ENCODE results near the gene DNER. TPM values are rescaled to one million over a fixed set of nuclear protein-coding genes. Genes with fewer than 3 reads are reported as not detected.

The DNER gene
- total and polyA plus RNA-seq, 2 of the 4 experiments (the other 2 are of a cell fraction): under 0.01 to 0.14 TPM

- ATAC-seq (ENCODE audit: low read depth) (no peak), DNase-seq (no peak)
- POLR2A ChIA-PET (ENCODE audit: unreplicated experiment): no interaction called here
- dilution Hi-C loops (cut with HindIII; ENCODE audit: low sequenced_read_pairs, unreplicated experiment) (no loop called here), intact Hi-C loops (cut with micrococcal nuclease) (no loop called here), in situ Hi-C loops (cut with MboI; ENCODE audit: low sequenced_read_pairs) (no loop called here)
- no peak overlapping the region for H3K9ac ChIP-seq (ENCODE audit: low read depth, low read length)
- CTCF ChIA-PET: no interaction called here
- H3K4me1 ChIP-seq (ENCODE audit: control insufficient read depth, insufficient read depth, low read length): no peaks in the 10 kb centered on the region
- BruUV-seq (replicated peaks): no TSS peak
- no peak overlapping the region for H3K27ac ChIP-seq (ENCODE audit: insufficient read depth, low read length)
- no peak overlapping the region for H4K91ac ChIP-seq (ENCODE audit: insufficient read depth, low read depth, low read length)
- no peak overlapping the region for H2AFZ ChIP-seq (replicated peaks; ENCODE audit: low read length, poor library complexity)
- H4K8ac ChIP-seq (ENCODE audit: low read depth in 2 of 2, low read length in 2 of 2): no peak overlapping the region
- no peak overlapping the region for H2BK15ac ChIP-seq (ENCODE audit: low read depth, low read length)
- H3K79me1 ChIP-seq (ENCODE audit: low read depth in 1 of 2, low read length in 2 of 2): no peaks in the 10 kb centered on the region
- no peaks in the 10 kb centered on the region for H3K9me1 ChIP-seq (ENCODE audit: insufficient read depth, low read length)
- H4K20me1 ChIP-seq (ENCODE audit: insufficient read depth, low read length): no peaks in the 10 kb centered on the region
- no peak overlapping the region for H3K4ac ChIP-seq (ENCODE audit: low read depth, low read length)
- H3K23ac ChIP-seq (ENCODE audit: low read depth, low read length): no peak overlapping the region
- H2AK9ac ChIP-seq (replicated peaks; ENCODE audit: low read depth, low read length, poor library complexity): no peak overlapping the region
- no peak overlapping the region for H3K18ac ChIP-seq (ENCODE audit: low read depth, low read length)
- no CpG with 5 or more reads among the region's 2 CpGs for WGBS, 2 experiments (ENCODE audit: extremely low coverage in 2 of 2, insufficient read length in 1 of 2)
- no peak overlapping the region for H2BK5ac ChIP-seq (ENCODE audit: low read depth, low read length, poor library complexity, severe bottlenecking)
- no peak overlapping the region for H3K56ac ChIP-seq (ENCODE audit: extremely low read depth, insufficient read depth, low read length)
- H3K4me3 ChIP-seq (ENCODE audit: insufficient read depth, low read depth, low read length): no peak overlapping the region
- H3K4me2 ChIP-seq (ENCODE audit: low read depth, low read length): no peak overlapping the region
- no peaks in the 10 kb centered on the region for H3K27me3 ChIP-seq (ENCODE audit: control insufficient read depth, insufficient read depth, low read length)
- no peak overlapping the region for H2BK20ac ChIP-seq (ENCODE audit: low read depth, low read length)
- no peak overlapping the region for H4K5ac ChIP-seq (ENCODE audit: low read depth, low read length)
- 0 out of 2 replicates have a peak, but pooled peaks cover 1% of the 10 kb centered on the region for H3K9me3 ChIP-seq (ENCODE audit: control insufficient read depth, insufficient read depth, low read length)
- TF ChIP-seq RAD21 (IDR thresholded peaks at IDR 0.05; ENCODE audit: low read length): no peak
- TF ChIP-seq SMC3 (IDR thresholded peaks at IDR 0.05; ENCODE audit: low read depth, low read length): no peak
- TF ChIP-seq, protein P1, sequence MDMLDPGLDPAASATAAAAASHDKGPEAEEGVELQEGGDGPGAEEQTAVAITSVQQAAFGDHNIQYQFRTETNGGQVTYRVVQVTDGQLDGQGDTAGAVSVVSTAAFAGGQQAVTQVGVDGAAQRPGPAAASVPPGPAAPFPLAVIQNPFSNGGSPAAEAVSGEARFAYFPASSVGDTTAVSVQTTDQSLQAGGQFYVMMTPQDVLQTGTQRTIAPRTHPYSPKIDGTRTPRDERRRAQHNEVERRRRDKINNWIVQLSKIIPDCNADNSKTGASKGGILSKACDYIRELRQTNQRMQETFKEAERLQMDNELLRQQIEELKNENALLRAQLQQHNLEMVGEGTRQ (IDR thresholded peaks at IDR 0.05; ENCODE audit: low read depth, low read length): no peak
- no peak for TF ChIP-seq RCOR1 (IDR thresholded peaks at IDR 0.05; ENCODE audit: insufficient replicate concordance, low read length)
- no peak for TF ChIP-seq MAFK (IDR thresholded peaks at IDR 0.05; ENCODE audit: low read depth, low read length)
- TF ChIP-seq CEBPB (IDR thresholded peaks at IDR 0.05; ENCODE audit: low read depth, low read length): no peak
- no peak for TF ChIP-seq CHD1 (IDR thresholded peaks at IDR 0.05; ENCODE audit: low read depth, low read length)
- no peak for TF ChIP-seq BHLHE40 (IDR thresholded peaks at IDR 0.05; ENCODE audit: low read depth, low read length)
- no peak for TF ChIP-seq CTCF (conservative IDR thresholded peaks at IDR 0.05; ENCODE audit: low read depth, low read length)
- TF ChIP-seq POLR2A (IDR thresholded peaks at IDR 0.05; ENCODE audit: low read depth, low read length): no peak
- no peak for TF ChIP-seq FOS (IDR thresholded peaks at IDR 0.05; ENCODE audit: low read depth, low read length)
- TF ChIP-seq RFX5 (IDR thresholded peaks at IDR 0.05; ENCODE audit: low read depth, low read length): no peak
- TF ChIP-seq ELK1 (IDR thresholded peaks at IDR 0.05; ENCODE audit: borderline replicate concordance, low read depth, low read length): no peak
- no peak for TF ChIP-seq MXI1 (IDR thresholded peaks at IDR 0.05; ENCODE audit: borderline replicate concordance, low read depth, low read length)
- no peak for TF ChIP-seq NFE2L2 (IDR thresholded peaks at IDR 0.05; ENCODE audit: low read depth, low read length)
- no peak overlapping the region for H3K14ac ChIP-seq (replicated peaks; ENCODE audit: low read depth, low read length)
- H2AK5ac ChIP-seq (ENCODE audit: low read depth, low read length): no peak overlapping the region
- no peak overlapping the region for H2BK120ac ChIP-seq (ENCODE audit: low read depth, low read length)
- H3K36me3 ChIP-seq (ENCODE audit: control insufficient read depth, insufficient read depth, low read length): no peaks in the 10 kb centered on the region
Observed at GRCh38 chr2:229601396-229601795, 113.0 kb downstream of the DNER start.

All from IMR-90 (cell line).